PC-9 (cell line): Measurements from ENCODE around the gene ZNF319. TPM values are rescaled to one million over a fixed set of nuclear protein-coding genes. Genes with fewer than 3 reads are reported as not detected.

ENCODE experiments used
- BruUV-seq: library from RNA; stranded (reverse); fragments of 400-500 nt; replicated peaks from 2 replicates; lab custom pipeline; 2021; lab: Mats Ljungman, UMichigan
- CTCF ChIA-PET: fragments of 300-600 bp; sonication (Branson Sonifier 250); formaldehyde crosslinking; loops from one replicate; lab custom pipeline; 2022; ENCODE audit warnings: antibody characterized with exemption; lab: Charles Lee
- POLR2A ChIA-PET: fragments of 300-600 bp; sonication (Branson Sonifier 250); formaldehyde crosslinking; loops from one replicate; lab custom pipeline; 2022; ENCODE audit warnings: antibody characterized with exemption; ENCODE audit not compliant: unreplicated experiment; lab: Charles Lee
- DNase-seq, 2 experiments: peaks; one replicate each; pipeline versions ENCODE4 v3.0.0 to v3.0.0-alpha.2; 2015 to 2022; ENCODE audit warnings: mixed read lengths in 1 of 2
- H2AFZ ChIP-seq: fragments of 200-600 bp; sonication (generic); 2 replicates; pipeline ENCODE4 v1.8.1; 2017; ENCODE audit warnings: antibody characterized with exemption
- H3F3A ChIP-seq: fragments of 200-600 bp; sonication (generic); 2 replicates; pipeline ENCODE4 v1.8.1; 2017; ENCODE audit warnings: antibody characterized with exemption, mild to moderate bottlenecking, low read depth; ENCODE audit not compliant: insufficient read depth
- H3K27ac ChIP-seq: fragments of 200-600 bp; sonication (generic); 2 replicates; pipeline ENCODE4 v1.6.1; 2016; ENCODE audit warnings: mixed run types
- H3K27me3 ChIP-seq: fragments of 200-600 bp; sonication (generic); 2 replicates; pipeline ENCODE4 v1.6.1; 2016; ENCODE audit warnings: low read depth, mixed run types; ENCODE audit not compliant: insufficient read depth
- H3K36me3 ChIP-seq: fragments of 200-600 bp; sonication (generic); 2 replicates; pipeline ENCODE4 v1.6.1; 2016; ENCODE audit warnings: low read depth, mixed run types
- H3K4me1 ChIP-seq: fragments of 200-600 bp; sonication (generic); replicated peaks from 2 replicates; pipeline ENCODE4 v1.6.1; 2016; ENCODE audit warnings: mixed run types; ENCODE audit not compliant: insufficient read depth
- H3K4me2 ChIP-seq: fragments of 200-600 bp; sonication (generic); 2 replicates; pipeline ENCODE4 v1.6.1; 2017; ENCODE audit warnings: mixed run types
- H3K4me3 ChIP-seq: fragments of 200-600 bp; sonication (generic); 2 replicates; pipeline ENCODE4 v1.6.1; 2016; ENCODE audit warnings: mixed run types
- H3K79me2 ChIP-seq: fragments of 200-600 bp; sonication (generic); 2 replicates; pipeline ENCODE4 v1.6.1; 2017; ENCODE audit warnings: low read depth, mixed run types
- H3K9me2 ChIP-seq: fragments of 200-600 bp; sonication (generic); 2 replicates; pipeline ENCODE4 v1.8.1; 2017; ENCODE audit warnings: mild to moderate bottlenecking; ENCODE audit not compliant: insufficient read depth
- H3K9me3 ChIP-seq: fragments of 200-600 bp; sonication (generic); 2 replicates; pipeline ENCODE4 v1.8.1; 2016; ENCODE audit warnings: low read depth; ENCODE audit not compliant: insufficient read depth
- H4K20me1 ChIP-seq: fragments of 200-600 bp; sonication (generic); 2 replicates; pipeline ENCODE4 v1.8.1; 2017; ENCODE audit not compliant: insufficient read depth
- EZH2 ChIP-seq: fragments of 200-600 bp; sonication (generic); IDR thresholded peaks from 2 replicates; pipeline ENCODE4 v1.8.0; 2017; ENCODE audit warnings: antibody characterized with exemption, low read depth
- intact Hi-C: fragments of 100-400 bp; cut with micrococcal nuclease; formaldehyde crosslinking; loops from one replicate; pipeline ENCODE4 v1.10.0; 2022; ENCODE audit not compliant: unreplicated experiment
- total RNA-seq: library from RNA; stranded (reverse); gene quantifications from 2 replicates; pipeline ENCODE4 v1.2.3, GENCODE V29; 2021
- TF ChIP-seq, protein P1 (sequence below): fragments of 200-600 bp; sonication (generic); conservative IDR thresholded peaks from 2 replicates; pipeline ENCODE4 v1.6.1; 2017; ENCODE audit warnings: mixed run types, antibody characterized with exemption, mild to moderate bottlenecking, moderate library complexity

ZNF319 gene
- total RNA-seq, 1 experiment from 2014 or later = 11.0 TPM

DNA sequence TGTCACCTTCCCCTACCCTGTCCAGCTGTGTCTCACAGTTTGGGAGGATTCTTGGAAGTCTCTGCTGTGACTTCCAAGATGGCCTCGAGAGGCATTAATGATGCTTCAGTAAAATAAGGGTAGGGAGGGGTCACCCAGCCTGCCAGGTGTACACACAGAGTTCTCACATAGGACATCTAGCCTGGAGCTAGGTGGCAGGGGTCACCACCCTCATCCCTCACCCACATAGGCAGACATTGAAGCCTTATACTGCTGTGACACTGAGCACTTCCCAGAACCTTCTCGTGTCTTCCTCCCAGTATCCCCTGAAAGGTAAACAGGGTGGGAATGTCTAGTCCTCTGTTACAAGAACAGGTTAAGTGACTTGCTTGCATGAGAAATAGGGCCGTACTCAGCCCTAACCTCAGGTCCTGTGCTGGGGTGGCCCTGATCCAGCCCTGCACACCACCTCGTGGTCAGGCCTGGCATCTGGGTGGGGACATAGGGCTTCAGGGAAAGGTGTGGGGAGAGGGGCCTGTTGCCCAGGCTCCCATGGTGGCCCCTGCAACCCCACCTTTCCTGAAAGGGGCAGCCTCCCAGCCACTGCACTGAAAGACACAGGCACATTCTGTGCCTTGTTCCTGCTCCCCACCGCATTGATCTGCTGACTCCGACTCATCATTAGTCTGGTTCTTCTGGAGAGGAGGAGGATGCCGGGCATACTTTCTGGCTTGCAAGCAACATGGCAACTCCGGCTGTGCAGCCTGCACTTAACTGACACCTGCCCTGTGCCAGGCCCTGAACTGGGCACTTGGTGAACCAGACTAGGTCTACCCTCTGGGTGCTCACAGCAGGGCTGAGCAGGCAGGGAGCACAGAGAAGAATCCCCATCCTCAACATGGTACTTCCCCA lies 21.4 kb upstream of the ZNF319 start:
- no TSS peak for BruUV-seq
- H3K4me3 ChIP-seq = no peak overlapping the region; the same call in 1 of the 2 replicates
- no peaks in the 10 kb centered on the region for H3K9me2 ChIP-seq
- H3F3A ChIP-seq = peaks cover 45% of the 10 kb centered on the region
- H3K79me2 ChIP-seq = 0 out of 2 replicates have a peak, but pooled peaks cover 6% of the 10 kb centered on the region
- H3K9me3 ChIP-seq = no peaks in the 10 kb centered on the region
- peak overlapping the region; percentile 81 for H3K27ac ChIP-seq
- DNase-seq = peak; percentile 66 to 84
- ChIA-PET POLR2A (no interaction called here), CTCF (interaction anchor here (0.6 to 1.2 kb wide), 2 partner anchors 108 to 437 kb away, joined by 3 read pairs; no protein-coding TSS in a partner anchor)
- intact Hi-C loops = loop anchor here (2.0 to 10.0 kb wide), 5 partner anchors 173 to 735 kb away; partner anchors contain the start of genes CSNK2A2 and SETD6
- H3K36me3 ChIP-seq = no peaks in the 10 kb centered on the region
- H2AFZ ChIP-seq = no peak overlapping the region
- 0 out of 2 replicates have a peak, but pooled peaks cover 3% of the 10 kb centered on the region for H4K20me1 ChIP-seq
- TF ChIP-seq, protein P1, sequence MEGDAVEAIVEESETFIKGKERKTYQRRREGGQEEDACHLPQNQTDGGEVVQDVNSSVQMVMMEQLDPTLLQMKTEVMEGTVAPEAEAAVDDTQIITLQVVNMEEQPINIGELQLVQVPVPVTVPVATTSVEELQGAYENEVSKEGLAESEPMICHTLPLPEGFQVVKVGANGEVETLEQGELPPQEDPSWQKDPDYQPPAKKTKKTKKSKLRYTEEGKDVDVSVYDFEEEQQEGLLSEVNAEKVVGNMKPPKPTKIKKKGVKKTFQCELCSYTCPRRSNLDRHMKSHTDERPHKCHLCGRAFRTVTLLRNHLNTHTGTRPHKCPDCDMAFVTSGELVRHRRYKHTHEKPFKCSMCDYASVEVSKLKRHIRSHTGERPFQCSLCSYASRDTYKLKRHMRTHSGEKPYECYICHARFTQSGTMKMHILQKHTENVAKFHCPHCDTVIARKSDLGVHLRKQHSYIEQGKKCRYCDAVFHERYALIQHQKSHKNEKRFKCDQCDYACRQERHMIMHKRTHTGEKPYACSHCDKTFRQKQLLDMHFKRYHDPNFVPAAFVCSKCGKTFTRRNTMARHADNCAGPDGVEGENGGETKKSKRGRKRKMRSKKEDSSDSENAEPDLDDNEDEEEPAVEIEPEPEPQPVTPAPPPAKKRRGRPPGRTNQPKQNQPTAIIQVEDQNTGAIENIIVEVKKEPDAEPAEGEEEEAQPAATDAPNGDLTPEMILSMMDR = no peak
- no peak for TF ChIP-seq EZH2
- H3K27me3 ChIP-seq = no peaks in the 10 kb centered on the region
- H3K4me2 ChIP-seq = peak overlapping the region; percentile 58
- H3K4me1 ChIP-seq = peaks cover 34% of the 10 kb centered on the region

DNA sequence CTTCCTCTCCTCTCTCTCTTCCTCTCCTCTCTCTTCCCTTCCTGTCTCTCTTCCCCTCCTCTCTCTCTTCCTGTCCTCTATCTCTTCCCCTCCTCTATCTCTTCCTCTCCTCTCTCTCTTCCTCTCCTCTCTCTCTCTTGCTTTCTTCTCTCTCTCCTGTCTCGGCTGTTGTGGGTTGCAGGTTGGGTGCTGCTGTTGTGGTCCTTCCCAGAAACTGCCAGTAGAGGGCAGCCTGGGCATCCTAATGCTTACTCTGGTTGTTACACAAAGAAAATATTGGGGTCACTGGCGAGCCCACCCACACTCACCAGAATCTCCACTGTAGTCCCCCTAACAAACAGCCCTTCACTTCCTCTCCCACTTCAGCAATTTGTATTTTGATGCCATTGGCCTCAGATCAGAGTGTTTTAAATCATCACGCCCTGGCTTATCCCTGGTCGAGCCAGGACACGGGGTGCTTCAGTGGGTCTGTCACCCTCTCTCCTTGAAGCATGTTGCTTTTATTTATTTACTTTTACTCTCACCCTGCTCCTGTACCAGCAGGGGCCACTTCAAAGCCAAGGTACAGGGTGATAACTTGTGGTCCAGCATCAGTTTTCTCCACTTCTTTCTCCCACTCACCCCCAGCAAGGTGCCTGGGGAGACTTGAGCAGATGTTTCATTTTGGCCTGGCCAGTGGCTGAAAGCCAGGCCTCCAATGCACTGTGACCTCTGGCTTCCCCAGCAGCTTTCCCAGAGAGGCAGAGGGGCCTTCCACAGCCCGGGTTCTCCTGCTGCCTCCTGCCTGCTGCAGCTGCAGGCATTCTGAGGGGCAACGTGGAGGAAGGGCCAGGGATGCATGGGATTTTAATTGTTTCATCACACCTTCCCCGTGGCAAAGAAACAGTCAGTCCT lies 20.4 kb upstream of the ZNF319 start:
- H3K4me2 ChIP-seq = peak overlapping the region; percentile 58

More for the DNA sequence above, 20.4 kb upstream of the ZNF319 start:
- Histone ChIP-seq H2AFZ (no peak overlapping the region), H3K27ac (peak overlapping the region; percentile 81), H4K20me1 (0 out of 2 replicates have a peak, but pooled peaks cover 3% of the 10 kb centered on the region), H3K9me2 (no peaks in the 10 kb centered on the region), H3K36me3 (no peaks in the 10 kb centered on the region), H3F3A (peaks cover 45% of the 10 kb centered on the region), H3K4me3 (no peak overlapping the region), H3K4me1 (peaks cover 34% of the 10 kb centered on the region), H3K79me2 (no peaks in the 10 kb centered on the region), H3K9me3 (no peaks in the 10 kb centered on the region), H3K27me3 (no peaks in the 10 kb centered on the region)
- CTCF ChIA-PET = interaction anchor here (0.6 to 1.2 kb wide), 2 partner anchors 109 to 438 kb away, joined by 3 read pairs; no protein-coding TSS in a partner anchor
- intact Hi-C loops = loop anchor here (2.0 to 10.0 kb wide), 5 partner anchors 174 to 736 kb away; partner anchors contain the start of genes CSNK2A2 and SETD6
- no peak for TF ChIP-seq EZH2
- TF ChIP-seq, protein P1 = peak; percentile 96
- TSS peak; percentile 46 for BruUV-seq
- POLR2A ChIA-PET = no interaction called here
- peak in 1 of 2 experiments; percentile 50 for DNase-seq
